Middle frontal gyrus (tissue), 1 donor: ENCODE results near the gene HBM.
"Not testable (repeated sequence)": the region's sequence is repeated elsewhere in the genome, so short reads cannot be mapped to it uniquely, and the experiment has no call there.

Experiments used
- DNase-seq: peaks from one replicate; pipeline ENCODE4 v3.0.0-alpha.2; 2015; ENCODE audit warnings: low spot score; ENCODE audit errors: extremely low spot score

The HBM gene

DNA sequence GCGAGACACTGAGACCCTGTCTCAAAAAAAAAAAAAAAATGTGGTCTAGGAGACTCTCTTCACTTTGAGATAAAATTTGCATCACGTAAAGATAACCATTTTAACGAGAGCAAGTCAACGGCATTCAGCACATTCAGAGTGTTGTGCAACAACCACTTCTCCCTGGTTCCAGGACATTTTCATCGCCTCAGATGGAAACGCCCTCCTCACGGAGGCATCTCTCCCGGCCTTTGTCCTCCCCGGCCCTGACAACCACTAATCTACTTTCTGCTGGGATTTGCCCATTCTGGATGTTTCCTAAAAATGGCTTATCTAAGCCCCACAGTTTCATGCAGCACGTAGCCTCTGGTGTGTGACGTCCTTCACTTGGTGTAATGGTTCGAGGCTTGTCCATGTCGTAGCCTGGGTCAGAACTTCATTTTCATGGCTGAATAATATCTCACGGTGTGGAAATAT lies 21.0 kb upstream of the HBM start:
- DNase-seq = no peak

DNA sequence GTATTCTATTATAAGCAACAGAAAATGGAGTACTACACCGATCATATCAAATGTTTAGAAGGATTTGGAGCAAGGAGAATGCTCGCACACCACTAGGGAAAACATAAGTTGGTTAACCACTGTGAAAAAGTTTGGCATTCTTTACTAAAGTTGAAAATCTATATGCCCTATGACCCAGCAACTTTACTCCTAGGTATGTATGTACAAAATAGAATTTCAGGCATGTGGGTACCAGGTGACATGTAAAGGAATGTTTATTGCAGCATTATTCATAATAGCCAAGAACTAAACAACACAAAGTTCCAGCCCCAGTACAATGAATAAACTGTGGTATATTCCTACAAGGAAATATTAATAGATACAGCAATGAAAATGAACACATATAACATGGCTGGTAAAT lies 19.1 kb upstream of the HBM start:
- DNase-seq = no peak

DNA sequence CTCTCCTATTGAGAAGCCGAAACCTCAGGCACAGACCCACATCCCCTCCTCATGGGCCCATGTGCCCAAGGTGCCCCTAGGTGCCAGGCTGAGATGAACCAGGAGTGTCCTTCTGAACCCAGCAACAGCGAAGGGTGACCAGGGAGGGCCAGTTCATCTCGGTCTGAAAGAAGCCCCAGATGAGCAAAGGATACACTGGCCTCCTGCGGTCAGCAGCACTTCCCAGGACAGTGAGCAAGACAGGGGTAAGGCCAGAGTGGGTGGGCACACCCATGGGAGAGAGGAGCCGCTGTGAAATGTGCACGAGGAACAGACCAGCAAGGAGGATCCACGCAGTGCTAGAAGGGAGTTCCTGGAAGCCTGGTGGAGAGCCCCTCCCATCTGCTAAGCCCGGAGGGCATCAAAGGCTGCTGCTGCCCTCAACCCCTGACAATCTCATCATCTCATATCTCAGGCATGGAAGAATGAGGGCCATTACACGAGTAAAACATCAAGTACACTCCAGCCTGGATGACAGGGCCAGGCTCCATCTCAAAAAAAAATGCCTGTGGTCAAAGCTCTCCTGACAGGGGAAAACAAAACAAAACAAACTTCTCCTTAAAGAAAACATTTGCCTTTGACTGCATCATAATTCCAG lies 16.6 kb upstream of the HBM start:
- DNase-seq = no peak

DNA sequence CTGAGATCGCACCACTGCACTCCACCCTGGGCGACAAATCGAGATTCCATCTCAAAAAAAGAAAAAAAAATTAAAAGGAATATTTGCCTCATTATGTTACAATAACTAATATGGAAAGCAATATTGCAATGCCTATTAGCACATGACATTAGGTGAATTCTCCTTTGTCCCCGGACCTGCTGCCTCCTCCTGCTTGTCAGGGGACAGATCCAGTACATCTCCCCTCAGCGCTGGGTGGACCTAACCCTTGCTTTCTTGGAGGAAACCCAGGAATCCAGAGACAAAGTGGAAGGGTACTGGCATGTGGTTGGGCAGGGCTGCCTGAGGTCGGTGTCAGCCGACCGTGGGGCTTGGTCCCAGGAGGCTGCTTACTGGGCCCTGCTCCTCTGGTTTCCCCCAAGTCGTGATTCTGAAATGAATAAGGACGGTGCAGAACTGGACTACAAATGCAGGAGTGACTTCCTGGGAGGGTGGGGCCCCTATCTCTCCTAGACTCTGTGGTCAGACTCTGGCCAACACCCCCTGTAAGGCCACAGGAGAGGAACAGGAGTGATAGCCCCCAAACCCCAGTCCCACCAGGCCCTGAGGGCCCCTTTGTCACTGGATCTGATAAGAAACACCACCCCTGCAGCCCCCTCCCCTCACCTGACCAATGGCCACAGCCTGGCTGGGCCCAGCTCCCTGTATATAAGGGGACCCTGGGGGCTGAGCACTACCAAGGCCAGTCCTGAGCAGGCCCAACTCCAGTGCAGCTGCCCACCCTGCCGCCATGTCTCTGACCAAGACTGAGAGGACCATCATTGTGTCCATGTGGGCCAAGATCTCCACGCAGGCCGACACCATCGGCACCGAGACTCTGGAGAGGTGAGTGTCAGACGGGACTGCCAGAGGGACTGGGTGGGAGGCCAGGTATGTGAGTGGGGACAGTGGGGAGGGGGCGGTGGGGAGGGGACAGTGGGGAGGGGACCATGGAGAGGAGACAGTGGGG lies 13.3 kb upstream of the HBM start, which contains the start of gene HBZ:
Gene HBZ (plus strand): TSS at position 504 of the 988 bp plus-strand sequence. CDS start 266 bp downstream, at position 770.
- DNase-seq = no peak

DNA sequence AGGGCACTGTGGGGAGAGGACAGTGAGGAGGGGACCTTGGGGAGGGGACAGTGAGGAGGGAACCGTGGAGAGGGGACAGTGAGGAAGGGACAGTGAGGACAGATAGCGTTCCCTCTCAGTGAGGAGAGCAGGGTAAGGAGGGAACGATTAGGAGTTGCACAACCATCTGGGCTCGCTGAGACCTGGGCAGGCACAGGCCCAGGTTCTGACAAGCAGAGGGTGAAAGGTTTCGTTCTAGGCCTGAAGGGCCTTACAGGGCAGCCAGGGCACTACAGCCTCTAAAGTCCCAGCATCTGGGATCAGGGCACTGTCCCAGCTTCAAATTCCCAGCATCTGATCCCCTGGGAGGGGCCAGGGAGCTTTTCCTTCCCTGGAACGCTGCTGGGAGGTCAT lies 12.7 kb upstream of the HBM start:
- not testable (repeated sequence) for DNase-seq

DNA sequence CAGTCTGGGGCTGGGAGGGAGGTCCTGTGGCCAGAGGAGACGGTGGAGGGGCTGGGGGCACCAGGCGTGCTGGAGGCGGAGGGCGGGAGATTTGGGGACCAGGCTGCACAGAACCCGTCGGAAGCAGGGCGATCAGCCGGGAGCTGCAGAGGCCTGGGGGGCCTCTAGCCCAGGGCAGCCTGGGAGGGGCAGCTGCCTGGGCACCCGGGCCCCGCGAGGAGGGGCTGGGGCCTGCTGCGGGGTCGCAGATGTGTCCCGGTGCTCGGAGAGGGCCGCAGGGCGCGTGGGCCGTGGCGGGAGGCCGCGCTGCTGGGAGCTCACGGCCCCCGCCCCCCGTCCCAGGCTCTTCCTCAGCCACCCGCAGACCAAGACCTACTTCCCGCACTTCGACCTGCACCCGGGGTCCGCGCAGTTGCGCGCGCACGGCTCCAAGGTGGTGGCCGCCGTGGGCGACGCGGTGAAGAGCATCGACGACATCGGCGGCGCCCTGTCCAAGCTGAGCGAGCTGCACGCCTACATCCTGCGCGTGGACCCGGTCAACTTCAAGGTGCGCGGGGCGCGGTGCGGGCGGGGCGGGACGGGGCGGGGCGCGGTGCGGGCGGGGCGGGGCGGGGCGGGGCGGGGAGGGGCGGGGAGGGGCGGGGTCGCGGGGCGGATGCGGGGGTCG lies 12.1 kb upstream of the HBM start:
- DNase-seq = not testable (repeated sequence)

DNA sequence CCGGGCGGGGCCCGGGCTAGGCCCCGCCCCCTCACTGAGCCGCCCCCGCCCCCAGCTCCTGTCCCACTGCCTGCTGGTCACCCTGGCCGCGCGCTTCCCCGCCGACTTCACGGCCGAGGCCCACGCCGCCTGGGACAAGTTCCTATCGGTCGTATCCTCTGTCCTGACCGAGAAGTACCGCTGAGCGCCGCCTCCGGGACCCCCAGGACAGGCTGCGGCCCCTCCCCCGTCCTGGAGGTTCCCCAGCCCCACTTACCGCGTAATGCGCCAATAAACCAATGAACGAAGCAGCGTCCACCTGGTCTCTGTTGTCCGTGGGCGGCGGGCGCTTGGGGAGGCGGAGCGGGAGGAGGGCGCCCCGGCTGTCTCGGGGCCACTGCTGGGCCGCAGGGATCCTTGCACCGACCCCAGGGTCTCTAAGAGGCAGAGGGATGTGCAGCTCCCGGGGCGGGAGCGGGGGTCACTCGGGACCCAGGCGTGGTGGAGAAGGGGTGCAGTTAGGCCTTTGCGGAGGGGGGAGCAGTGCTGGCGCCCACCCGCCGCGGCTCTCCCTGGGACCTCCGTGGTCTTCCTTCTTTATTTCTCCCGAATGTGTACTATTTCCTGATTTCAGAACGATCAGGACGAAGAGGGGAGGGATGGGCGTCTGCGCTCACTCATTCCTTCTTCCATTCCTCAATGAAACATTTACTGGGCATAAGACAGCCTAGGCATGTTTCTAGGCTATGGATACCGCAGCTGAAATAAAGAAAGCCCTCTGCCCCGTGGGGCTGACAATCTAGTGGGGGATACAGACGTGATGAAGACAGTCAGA lies 11.4 kb upstream of the HBM start:
- no peak for DNase-seq

DNA sequence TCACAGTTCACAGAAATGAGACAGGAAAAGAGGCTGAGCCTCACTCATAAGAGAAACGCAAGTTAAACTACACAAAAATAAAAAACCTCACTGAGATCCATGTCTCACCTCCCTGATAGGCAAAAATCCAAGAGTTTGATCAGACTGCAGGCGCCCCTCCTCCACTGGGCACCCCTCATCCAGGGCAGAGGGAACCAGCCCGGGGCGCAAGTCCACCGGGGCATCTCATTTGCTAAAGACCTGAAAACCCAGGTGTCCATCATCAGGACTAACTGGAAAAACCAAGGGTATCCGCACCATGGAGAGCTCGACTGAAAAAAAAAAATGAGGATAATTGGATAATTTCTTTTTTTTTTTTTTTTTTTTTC lies 10.8 kb upstream of the HBM start:
- no peak for DNase-seq

DNA sequence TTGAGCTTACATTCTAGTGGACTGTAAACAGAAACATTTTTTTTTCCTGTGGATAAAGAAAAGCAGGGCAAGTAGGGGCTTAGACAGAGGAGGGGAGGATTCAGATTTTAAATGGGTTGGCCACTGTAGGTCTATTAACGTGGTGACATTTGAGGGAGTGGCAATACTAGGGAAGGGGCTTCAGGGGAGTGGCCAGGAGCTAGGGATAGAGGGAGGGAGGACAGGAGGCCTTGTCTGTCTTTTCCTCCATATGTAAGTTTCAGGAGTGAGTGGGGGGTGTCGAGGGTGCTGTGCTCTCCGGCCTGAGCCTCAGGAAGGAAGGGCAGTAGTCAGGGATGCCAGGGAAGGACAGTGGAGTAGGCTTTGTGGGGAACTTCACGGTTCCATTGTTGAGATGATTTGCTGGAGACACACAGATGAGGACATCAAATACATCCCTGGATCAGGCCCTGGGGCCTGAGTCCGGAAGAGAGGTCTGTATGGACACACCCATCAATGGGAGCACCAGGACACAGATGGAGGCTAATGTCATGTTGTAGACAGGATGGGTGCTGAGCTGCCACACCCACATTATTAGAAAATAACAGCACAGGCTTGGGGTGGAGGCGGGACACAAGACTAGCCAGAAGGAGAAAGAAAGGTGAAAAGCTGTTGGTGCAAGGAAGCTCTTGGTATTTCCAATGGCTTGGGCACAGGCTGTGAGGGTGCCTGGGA lies 6.5 kb upstream of the HBM start:
- no peak for DNase-seq

DNA sequence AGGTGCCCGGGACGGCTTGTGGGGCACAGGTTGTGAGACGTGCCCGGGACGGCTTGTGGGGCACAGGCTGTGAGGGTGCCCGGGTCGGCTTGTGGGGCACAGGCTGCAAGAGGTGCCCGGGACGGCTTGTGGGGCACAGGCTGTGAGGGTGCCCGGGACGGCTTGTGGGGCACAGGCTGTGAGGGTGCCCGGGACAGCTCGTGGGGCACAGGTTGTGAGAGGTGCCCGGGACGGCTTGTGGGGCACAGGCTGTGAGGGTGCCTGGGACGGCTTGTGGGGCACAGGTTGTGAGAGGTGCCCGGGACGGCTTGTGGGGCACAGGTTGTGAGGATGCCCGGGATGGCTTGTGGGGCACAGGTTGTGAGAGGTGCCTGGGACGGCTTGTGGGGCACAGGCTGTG lies 5.5 kb upstream of the HBM start:
- DNase-seq = not testable (repeated sequence)

DNA sequence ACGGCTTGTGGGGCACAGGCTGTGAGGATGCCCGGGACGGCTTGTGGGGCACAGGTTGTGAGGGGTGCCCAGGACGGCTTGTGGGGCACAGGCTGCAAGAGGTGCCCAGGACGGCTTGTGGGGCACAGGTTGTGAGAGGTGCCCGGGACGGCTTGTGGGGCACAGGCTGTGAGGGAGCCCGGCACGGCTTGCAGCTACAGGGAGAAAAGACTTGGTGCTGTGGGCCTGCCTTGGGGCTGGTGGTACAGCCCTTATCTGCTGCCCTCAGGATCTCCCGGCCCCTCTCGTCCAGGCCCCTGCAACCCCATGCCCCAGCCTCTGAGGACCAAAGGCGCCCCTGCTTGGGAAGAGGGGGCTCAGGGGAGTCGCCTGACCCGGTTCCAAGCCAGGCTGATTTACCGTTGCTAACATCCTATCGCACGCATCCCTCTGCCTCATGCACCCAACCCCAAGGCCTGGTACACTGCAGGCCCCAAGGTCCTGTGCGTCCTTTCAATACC lies 5.0 kb upstream of the HBM start:
- no peak for DNase-seq

DNA sequence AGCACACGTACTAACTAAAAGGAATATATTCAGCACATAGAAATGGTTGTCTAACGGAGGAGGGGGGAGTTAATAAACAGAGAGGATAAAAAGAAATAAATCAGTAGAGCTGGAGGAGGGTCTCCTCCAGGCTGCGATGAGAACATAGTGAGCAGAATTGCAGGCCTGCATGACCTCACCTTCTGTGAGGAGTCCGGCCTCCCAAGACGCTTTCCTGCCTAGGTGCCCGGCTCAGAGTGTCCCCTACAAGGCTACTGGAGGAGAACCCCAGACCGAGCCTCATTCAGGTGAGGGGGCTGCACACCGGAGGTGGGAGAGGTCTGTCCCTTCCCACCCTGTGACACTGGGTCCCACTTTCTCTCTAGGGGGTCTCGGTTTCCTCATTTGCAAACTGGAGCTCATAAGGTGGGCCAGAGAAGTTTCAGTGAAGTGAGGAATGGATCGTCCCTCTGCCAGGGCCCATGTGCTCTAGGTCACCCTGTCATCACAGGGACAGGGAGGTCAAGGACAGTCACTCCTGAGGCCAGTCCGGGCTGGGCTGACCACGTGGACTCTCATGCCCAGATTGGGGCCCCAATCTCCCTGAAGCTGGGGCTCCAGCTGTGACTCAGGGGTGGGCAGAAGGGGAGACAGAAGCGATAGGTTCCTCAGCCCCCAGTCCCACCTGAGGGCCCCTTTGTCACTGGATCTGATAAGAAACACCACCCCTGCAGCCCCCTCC lies 3.3 kb upstream of the HBM start:
- no peak for DNase-seq

DNA sequence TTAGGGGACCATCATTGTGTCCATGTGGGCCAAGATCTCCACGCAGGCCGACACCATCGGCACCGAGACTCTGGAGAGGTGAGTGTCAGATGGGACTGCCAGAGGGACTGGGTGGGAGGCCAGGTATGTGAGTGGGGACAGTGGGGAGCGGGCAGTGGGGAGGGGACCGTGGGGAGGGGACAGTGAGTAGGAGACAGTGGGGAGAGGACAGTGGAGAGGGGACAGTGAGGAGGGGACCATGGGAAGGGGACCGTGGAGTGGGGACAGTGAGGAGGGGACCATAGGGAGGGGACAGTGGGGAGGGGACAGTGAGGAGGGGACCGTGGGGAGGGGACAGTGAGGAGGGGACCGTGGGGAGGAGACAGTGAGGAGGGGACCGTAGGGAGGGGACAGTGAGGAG lies 2.6 kb upstream of the HBM start:
- not testable (repeated sequence) for DNase-seq

DNA sequence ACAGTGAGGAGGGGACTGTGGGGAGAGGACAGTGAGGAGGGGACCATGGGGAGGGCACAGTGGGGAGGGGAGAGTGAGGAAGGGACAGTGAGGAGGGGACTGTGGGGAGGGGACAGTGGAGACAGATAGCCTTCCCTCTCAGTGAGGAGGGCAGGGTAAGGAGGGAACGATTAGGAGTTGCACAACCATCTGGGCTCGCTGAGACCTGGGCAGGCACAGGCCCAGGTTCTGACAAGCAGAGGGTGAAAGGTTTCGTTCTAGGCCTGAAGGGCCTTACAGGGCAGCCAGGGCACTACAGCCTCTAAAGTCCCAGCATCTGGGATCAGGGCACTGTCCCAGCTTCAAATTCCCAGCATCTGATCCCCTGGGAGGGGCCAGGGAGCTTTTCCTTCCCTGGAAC lies 2.1 kb upstream of the HBM start:
- not testable (repeated sequence) for DNase-seq

DNA sequence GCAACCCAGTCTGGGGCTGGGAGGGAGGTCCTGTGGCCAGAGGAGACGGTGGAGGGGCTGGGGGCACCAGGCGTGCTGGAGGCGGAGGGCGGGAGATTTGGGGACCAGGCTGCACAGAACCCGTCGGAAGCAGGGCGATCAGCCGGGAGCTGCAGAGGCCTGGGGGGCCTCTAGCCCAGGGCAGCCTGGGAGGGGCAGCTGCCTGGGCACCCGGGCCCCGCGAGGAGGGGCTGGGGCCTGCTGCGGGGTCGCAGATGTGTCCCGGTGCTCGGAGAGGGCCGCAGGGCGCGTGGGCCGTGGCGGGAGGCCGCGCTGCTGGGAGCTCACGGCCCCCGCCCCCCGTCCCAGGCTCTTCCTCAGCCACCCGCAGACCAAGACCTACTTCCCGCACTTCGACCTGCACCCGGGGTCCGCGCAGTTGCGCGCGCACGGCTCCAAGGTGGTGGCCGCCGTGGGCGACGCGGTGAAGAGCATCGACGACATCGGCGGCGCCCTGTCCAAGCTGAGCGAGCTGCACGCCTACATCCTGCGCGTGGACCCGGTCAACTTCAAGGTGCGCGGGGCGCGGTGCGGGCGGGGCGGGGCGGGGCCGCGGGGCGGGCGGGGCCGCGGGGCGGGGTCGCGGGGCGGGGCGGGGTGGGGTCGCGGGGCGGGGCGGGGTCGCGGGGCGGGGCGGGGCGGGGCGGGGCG lies 1.5 kb upstream of the HBM start:
- DNase-seq = not testable (repeated sequence)

DNA sequence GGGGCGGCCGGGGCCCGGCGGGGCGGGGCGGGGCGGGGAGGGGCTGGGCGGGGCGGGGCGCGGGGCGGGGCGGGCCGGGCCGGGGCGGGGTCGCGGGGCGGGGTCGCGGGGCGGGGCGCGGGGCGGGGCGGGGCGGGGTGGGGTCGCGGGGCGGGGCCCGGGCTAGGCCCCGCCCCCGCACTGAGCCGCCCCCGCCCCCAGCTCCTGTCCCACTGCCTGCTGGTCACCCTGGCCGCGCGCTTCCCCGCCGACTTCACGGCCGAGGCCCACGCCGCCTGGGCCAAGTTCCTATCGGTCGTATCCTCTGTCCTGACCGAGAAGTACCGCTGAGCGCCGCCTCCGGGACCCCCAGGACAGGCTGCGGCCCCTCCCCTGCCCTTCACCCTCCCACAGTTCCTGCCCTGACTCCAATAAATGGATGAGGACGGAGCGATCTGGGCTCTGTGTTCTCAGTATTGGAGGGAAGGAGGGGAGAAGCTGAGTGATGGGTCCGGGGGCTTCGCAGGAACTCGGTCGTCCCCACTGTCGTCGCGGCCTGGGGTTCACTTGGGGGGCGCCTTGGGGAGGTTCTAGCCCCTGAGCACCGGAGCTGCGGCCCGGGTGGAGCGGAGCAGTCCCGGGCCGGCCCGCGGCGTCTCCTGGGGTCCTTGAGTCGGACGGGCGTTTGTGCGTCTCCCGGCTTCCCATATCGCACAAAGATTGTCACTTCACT lies 795 bp upstream of the HBM start:
- DNase-seq = no peak

DNA sequence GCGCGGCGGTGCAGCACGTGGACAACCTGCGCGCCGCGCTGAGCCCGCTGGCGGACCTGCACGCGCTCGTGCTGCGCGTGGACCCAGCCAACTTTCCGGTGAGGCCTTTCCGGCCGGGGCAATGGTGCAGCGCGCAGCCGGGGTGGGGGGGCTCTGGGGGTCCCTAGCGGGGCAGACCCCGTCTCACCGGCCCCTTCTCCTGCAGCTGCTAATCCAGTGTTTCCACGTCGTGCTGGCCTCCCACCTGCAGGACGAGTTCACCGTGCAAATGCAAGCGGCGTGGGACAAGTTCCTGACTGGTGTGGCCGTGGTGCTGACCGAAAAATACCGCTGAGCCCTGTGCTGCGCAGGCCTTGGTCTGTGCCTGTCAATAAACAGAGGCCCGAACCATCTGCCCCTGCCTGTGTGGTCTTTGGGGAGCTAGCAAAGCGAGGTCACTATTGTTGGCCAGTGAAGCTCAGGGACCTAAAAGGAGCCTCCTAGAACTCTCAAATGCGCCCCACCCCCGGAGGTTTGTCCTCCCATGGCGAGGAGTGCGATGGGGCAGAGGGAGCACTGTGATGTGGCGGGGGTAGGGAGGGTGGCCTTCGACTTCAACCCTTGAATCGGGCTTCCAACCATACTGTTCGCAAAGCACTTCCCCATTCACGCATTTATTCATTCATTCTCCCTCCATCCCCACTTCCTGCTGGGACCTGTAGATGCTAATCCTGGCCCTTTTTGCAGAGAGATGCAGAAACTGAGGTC lies 770 bp downstream of the HBM start:
- DNase-seq = no peak
